GM12878 (cell line): Measurements from ENCODE around the gene GPR61. TPM values are rescaled to one million over a fixed set of nuclear protein-coding genes. Genes with fewer than 3 reads are reported as not detected.
A peak's percentile ranks its signal among the peaks of the same experiment; 100 is the strongest.

ENCODE experiments used
- ASH2L ChIP-seq: fragments of 300-600, 200-600 bp; sonication (generic); IDR thresholded peaks from 2 replicates; pipeline ENCODE4 v1.6.1; 2017; ENCODE audit warnings: low read depth, mild to moderate bottlenecking, borderline replicate concordance
- EZH2 ChIP-seq: IDR thresholded peaks from 2 replicates; pipeline ENCODE4 v1.6.1; 2012; ENCODE audit warnings: low read depth, mild to moderate bottlenecking, control low read depth, inconsistent platforms, low read length, borderline replicate concordance; ENCODE audit not compliant: control insufficient read depth
- FOXM1 ChIP-seq: IDR thresholded peaks from 2 replicates; pipeline ENCODE4 v1.6.1; 2012; ENCODE audit warnings: low read depth, mild to moderate bottlenecking, inconsistent platforms, low read length, moderate library complexity
- GABPA ChIP-seq: IDR thresholded peaks from 2 replicates; pipeline ENCODE4 v1.6.1; 2014; ENCODE audit warnings: antibody characterized with exemption, low read depth, mild to moderate bottlenecking, inconsistent platforms
- HCFC1 ChIP-seq: fragments of 150-350 bp; IDR thresholded peaks from 2 replicates; pipeline ENCODE4 v1.6.1; 2014; ENCODE audit warnings: low read length
- IRF4 ChIP-seq: IDR thresholded peaks from 2 replicates; pipeline ENCODE4 v1.6.1; 2011; ENCODE audit warnings: low read depth, low read length
- MTA3 ChIP-seq: IDR thresholded peaks from 2 replicates; pipeline ENCODE4 v1.6.1; 2012; ENCODE audit warnings: low read length, inconsistent platforms, borderline replicate concordance
- NFXL1 ChIP-seq: fragments of 450-650 bp; IDR thresholded peaks from 2 replicates; pipeline ENCODE4 v1.6.1; 2017; ENCODE audit warnings: antibody characterized with exemption, mild to moderate bottlenecking, borderline replicate concordance
- NFYB ChIP-seq: IDR thresholded peaks from 2 replicates; pipeline ENCODE4 v1.6.1; 2011; ENCODE audit warnings: low read depth, mild to moderate bottlenecking, low read length, improper control_type of control experiment, moderate library complexity; ENCODE audit not compliant: insufficient read depth
- PAX8 ChIP-seq: fragments of 450-650 bp; IDR thresholded peaks from 2 replicates; pipeline ENCODE4 v1.6.1; 2017; ENCODE audit warnings: mild to moderate bottlenecking, moderate library complexity
- POLR2A ChIP-seq: IDR thresholded peaks from 2 replicates; pipeline ENCODE4 v1.6.1; 2011; ENCODE audit warnings: low read depth, mild to moderate bottlenecking, low read length
- POU2F2 ChIP-seq: IDR thresholded peaks from 3 replicates; pipeline ENCODE4 v1.6.1; 2011; ENCODE audit warnings: low read depth, mild to moderate bottlenecking, low read length, borderline replicate concordance
- RELA ChIP-seq: fragments of 450-650 bp; IDR thresholded peaks from 2 replicates; pipeline ENCODE4 v1.8.0; 2014; ENCODE audit warnings: borderline replicate concordance; ENCODE audit not compliant: partially characterized antibody
- RFX5 ChIP-seq: IDR thresholded peaks from 2 replicates; pipeline ENCODE4 v1.6.1; 2011; ENCODE audit warnings: low read depth, low read length, improper control_type of control experiment
- ZNF622 ChIP-seq: fragments of 450-650 bp; IDR thresholded peaks from 2 replicates; pipeline ENCODE4 v1.6.1; 2017; ENCODE audit warnings: mild to moderate bottlenecking, inconsistent platforms
- polyA plus RNA-seq, 11 experiments: library from polyadenylated mRNA; depleted of rRNA in 4 of 11; unstranded in 6 of 11; stranded (reverse) in 5 of 11; fragments of >200 nt; fragmentation: Nextera tagmentation in 4 of 11; fragmentation: Illumina TruSeq in 1 of 11; extraction: Ambion mirVana in 4 of 11; extraction: Trizol in 1 of 11; gene quantifications; 1 replicate in 1 of 11; 2 replicates in 10 of 11; pipeline versions ENCODE4 v1.2.1 to v1.2.3, GENCODE V29; 2011 to 2016; ENCODE audit warnings: inconsistent platforms in 2 of 11, missing spikeins in 2 of 11, low read depth in 1 of 11
- total RNA-seq, 4 experiments: library from RNA; depleted of rRNA in 3 of 4; stranded (reverse); fragments of >200 nt in 3 of 4; fragmentation: Illumina TruSeq in 1 of 4; extraction: Trizol in 1 of 4; gene quantifications; 2 replicates each; pipeline versions ENCODE4 v1.2.1 to v1.2.3, GENCODE V29; 2013 to 2021
- TF ChIP-seq, protein P1 (sequence below): fragments of 450-650 bp; IDR thresholded peaks from 2 replicates; pipeline ENCODE4 v1.6.1; 2017; ENCODE audit warnings: mild to moderate bottlenecking, moderate library complexity
- TF ChIP-seq, protein P2 (sequence below): fragments of 450-650 bp; IDR thresholded peaks from 2 replicates; pipeline ENCODE4 v1.6.1; 2017; ENCODE audit warnings: mild to moderate bottlenecking

Gene GPR61
- total and polyA plus RNA-seq, 10 of the 15 experiments (the other 5 are each of a cell fraction or from before 2014, with no cell fraction given), result 0.19 to 1.1 (median 0.35) TPM; not detected in 2

DNA sequence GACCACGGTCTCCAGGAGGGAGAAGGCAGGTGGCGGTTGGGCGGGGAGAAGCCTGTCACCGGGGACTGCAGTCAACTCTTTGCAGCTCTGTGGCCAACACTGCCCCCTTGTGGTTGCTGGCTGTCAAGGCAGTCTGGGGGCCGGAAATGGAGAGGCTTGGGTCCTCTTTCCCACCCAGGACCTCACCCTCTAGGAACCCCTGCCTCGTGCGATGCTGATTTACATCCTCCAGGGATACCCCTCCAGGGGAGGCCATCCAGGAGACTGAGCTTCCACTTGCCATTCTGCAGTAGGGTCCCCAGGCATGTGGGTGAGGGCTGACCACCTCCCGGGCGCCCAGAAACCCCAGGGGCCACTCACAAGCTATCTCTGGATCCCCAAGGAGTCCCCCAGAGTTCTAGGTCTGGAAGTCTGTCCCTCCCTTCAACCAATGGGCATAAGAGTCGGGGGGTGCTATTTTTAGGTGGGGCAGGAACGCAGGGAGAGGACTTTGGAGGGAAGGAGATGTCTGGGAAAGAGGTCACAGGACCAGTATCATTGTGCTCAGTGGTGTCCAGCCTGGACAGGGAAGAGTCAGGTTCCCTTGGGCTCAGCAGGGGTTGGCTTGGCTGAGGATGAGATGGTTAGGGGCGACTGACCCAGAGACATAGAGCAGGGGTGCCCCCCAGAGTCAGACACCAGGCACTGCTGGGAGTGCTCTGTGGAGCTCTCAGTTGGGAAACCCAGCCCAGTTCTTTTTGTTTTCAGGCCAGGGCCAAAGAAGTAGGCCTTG lies 7.1 kb upstream of the GPR61 start (continued):
- TF ChIP-seq POLR2A (no peak), ASH2L (no peak), FOXM1 (no peak), NFXL1 (no peak), EZH2 (no peak), RELA (no peak), HCFC1 (0 out of 2 replicates have a peak, but pooled peaks have one; percentile 27), PAX8 (no peak), IRF4 (0 out of 2 replicates have a peak, but pooled peaks have one; percentile 40), MTA3 (no peak), NFYB (no peak), ZNF622 (no peak), GABPA (no peak), RFX5 (no peak), POU2F2 (no peak)
- TF ChIP-seq, protein P1, sequence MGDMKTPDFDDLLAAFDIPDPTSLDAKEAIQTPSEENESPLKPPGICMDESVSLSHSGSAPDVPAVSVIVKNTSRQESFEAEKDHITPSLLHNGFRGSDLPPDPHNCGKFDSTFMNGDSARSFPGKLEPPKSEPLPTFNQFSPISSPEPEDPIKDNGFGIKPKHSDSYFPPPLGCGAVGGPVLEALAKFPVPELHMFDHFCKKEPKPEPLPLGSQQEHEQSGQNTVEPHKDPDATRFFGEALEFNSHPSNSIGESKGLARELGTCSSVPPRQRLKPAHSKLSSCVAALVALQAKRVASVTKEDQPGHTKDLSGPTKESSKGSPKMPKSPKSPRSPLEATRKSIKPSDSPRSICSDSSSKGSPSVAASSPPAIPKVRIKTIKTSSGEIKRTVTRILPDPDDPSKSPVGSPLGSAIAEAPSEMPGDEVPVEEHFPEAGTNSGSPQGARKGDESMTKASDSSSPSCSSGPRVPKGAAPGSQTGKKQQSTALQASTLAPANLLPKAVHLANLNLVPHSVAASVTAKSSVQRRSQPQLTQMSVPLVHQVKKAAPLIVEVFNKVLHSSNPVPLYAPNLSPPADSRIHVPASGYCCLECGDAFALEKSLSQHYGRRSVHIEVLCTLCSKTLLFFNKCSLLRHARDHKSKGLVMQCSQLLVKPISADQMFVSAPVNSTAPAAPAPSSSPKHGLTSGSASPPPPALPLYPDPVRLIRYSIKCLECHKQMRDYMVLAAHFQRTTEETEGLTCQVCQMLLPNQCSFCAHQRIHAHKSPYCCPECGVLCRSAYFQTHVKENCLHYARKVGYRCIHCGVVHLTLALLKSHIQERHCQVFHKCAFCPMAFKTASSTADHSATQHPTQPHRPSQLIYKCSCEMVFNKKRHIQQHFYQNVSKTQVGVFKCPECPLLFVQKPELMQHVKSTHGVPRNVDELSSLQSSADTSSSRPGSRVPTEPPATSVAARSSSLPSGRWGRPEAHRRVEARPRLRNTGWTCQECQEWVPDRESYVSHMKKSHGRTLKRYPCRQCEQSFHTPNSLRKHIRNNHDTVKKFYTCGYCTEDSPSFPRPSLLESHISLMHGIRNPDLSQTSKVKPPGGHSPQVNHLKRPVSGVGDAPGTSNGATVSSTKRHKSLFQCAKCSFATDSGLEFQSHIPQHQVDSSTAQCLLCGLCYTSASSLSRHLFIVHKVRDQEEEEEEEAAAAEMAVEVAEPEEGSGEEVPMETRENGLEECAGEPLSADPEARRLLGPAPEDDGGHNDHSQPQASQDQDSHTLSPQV, result peak; percentile 86; the same call in 1 of the 2 replicates
- TF ChIP-seq, protein P2, sequence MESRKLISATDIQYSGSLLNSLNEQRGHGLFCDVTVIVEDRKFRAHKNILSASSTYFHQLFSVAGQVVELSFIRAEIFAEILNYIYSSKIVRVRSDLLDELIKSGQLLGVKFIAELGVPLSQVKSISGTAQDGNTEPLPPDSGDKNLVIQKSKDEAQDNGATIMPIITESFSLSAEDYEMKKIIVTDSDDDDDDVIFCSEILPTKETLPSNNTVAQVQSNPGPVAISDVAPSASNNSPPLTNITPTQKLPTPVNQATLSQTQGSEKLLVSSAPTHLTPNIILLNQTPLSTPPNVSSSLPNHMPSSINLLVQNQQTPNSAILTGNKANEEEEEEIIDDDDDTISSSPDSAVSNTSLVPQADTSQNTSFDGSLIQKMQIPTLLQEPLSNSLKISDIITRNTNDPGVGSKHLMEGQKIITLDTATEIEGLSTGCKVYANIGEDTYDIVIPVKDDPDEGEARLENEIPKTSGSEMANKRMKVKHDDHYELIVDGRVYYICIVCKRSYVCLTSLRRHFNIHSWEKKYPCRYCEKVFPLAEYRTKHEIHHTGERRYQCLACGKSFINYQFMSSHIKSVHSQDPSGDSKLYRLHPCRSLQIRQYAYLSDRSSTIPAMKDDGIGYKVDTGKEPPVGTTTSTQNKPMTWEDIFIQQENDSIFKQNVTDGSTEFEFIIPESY, result no peak
